ENCODE measurements around the gene HS3ST3A1.

Gene HS3ST3A1

DNA sequence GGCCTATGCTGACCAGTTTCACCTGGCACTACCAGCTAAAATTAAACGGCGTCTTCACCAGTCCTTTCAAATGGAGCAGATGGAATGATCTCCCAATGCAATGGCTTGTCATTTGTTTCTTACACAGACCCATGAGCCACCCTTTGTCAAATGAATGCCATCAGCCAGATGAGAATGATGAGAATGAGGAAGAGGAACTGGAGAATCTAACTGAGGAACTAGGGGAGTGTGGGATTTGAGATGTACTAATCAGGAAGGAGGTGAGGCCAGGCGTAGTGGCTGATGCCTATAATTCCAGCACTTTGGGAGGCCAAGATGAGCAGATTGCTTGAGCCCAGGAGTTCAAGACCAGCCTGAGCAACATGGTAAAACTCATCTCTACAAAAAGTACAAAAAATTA is 116.4 kb downstream of the HS3ST3A1 start:
- DNase-seq: no peak

DNA sequence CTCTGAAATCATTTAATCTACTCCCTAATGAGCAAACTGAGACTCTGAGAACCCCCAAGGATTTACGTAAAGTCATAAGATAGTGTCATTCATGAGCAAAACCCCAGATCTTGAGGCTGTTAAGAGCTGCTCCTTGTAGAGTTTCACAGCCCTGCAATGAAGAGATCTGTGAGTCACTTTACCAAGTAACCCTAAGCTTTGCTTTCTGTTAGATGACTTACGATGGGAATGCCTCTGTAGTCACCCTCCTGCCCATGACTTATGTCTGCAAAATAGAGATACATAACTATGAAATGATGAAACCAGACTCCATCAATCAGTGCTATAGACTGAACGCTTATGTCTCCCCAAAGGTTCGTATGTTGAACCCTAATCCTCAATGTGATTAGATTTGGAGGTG is 117.7 kb downstream of the HS3ST3A1 start:
- no peak for DNase-seq

DNA sequence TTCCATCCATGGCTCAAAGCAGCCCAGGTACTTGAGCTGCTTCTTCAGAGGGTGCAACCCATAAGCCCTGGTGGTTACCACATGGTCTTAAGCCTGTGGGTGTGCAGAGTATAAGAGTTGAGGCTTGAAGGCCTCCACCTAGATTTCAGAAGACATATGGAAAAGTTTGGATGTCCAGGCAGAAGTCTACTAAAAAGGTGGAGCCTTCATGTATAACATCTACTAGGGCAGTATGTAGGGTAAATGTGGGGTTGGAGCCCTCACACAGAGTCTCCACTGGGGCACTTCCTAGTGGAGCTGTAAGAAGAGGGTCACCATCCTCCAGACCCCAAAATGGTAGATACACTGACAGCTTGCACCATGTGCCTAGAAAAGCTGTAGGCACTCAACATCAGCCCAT is 120.9 kb downstream of the HS3ST3A1 start:
- no peak for DNase-seq

DNA sequence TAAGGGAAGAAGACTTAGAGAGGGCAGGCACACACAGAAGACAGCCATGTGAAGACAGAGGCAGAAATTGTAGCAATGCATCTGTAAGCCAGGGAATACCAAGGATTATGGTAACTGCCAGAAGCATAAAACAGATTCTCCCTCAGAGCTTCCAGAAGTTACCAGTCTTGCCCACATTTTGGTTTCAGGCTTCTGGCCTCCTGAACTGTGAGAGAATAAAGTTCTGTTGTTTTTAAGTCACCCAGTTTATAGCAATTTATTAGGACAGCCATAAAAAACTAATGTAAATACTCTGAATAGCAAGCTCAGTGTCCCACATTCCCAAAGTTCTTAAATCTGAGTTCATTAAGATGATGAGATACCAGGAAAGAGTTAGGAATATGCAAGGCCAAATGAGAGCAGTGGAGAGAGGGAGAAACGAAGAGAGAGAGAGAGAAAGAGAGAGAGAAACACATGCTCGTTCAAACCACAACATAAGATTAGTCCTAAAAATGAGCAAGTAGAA is 123.4 kb downstream of the HS3ST3A1 start:
- DNase-seq: no peak

DNA sequence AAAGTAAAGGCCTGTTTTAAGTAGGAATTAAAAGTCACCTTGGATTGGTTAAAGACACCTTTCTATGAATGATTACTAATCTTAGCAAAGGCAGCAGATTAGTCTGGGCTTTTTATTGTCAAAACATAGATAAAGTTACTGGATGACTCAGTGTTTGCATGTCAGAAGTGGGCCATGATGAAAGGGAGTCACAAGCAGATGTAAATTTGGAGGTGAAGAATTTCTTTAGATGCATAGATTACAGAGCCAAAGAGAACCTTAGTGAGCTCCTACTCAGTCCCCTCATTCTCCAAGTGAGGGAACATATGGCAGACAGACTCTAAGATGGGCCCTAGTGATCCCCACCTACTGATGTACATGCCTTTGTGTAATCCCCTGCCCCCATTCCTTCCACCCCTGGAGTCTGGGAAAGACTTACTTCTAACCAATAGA is 124.5 kb downstream of the HS3ST3A1 start:
- no peak for DNase-seq

DNA sequence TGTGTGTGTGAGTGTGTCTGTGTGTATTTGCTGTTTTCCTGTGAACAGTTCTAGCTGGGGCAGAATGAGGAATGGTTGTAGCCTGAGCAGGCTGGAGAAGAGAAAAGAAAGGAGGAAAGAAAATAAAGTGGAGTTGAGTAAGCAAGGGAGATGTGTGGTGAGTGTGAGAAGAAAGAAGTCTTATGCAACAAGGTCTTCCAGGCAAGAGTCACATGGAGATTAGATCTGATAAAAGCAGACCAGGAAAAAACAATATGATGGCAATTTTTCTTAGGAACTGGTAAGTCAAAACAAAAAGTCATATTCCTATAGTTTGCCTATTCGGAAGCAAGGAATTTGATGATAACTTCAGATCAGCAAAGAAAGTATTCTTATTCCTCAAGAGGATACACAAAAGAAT is 125.0 kb downstream of the HS3ST3A1 start:
- DNase-seq: no peak

DNA sequence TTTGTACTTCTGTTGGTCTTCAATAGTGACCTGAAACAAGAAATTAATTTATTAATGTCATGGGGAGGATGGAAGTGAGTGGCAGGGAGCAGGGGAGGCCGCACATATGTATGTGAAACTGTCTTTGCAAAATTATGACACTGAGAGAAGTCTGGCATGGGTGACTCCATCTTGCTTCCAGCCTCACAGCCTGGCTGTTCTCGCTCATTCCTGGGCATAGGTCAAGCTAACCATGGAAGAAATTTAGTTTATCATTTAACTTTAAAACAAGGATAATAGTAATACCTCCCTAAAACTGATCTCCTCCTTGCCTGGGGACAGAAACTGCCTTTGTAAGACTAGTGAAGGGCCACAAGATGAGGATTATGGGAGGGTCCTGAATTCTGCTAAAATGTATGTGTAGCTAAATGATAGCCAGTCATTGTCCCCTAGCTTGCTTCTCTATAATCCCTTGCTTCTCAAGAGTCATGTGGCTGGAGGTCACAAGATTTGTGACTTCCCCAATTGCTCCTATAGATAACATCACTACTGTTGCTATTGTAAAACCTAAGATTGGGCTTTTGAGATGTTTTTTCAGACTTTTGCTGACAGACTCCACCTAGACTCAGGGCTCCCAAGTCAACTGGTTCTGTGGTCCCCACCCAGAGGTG is 126.0 kb downstream of the HS3ST3A1 start:
- DNase-seq: no peak

DNA sequence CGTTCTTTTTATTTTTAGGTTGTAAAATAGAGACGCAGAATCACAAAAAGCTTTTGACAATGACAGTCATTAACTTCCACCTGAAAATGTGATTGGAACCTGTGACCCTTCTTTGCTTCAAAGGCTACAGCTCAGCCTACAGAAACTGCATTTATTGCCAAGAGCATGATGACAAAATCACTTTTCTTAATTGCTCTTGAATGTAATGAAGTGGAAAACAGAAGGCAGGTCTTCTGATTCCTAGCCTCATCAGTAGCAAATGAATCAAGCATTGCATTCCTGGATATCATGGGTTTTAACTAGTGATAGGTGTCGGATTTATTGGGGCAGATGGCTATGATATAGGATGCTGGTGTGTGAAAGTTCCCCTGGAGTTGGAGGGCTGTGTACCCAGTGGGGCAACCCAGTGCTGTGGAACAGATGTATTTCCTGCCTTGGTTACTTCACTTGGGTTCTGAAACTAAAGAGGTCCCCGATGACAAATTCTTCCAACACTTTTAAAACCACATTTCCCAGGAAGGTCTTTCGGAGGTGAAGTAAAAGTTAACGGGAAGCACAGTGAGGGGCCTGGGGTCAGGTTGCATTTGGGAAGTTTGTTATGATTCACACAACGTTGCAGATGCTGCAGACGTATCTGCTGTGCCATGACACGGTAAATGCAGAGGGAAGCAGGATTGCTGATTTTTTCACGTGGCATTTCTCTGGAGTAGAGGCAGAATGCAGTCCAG is 127.5 kb downstream of the HS3ST3A1 start:
- no peak for DNase-seq

DNA sequence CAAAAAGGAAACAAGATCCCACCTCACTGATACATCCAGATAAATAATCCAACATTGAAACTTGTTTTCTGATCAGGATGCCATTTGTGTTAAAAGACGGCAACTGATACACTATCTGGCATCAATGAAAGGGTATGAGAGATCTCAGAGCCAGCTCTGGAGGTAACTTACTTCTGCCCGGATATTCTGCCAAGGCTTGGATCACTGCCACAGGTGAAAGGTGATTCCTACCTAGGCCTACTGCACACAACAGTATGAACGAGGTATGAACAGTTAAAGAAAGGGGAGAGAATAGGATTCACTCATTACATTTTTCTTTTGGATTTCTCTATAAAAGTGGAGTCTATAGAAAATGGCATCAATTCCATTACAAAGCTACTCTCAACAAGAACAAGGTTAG is 136.1 kb downstream of the HS3ST3A1 start:
- DNase-seq: no peak

DNA sequence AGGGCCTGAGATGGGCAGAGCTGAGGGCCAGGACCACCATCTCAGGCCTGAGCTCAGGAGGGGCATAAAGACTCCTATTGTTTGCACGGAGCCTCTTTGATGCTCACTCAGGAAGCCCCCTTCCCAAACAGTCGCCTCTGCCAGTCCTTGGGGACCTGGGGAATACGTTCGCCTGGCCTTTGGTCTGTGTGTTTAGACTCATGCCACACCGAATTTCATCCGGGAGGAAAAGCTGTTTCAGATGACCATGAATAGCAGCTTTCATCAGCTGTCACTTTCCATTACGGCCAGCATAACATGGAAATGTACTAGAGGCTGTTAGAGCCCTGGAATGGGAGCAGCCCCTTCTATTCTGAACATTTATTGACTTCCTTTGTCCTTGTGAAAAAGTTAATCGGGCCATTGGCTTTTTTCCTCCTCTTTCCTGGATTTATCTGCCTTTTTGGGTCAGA is 139.0 kb downstream of the HS3ST3A1 start:
- DNase-seq: no peak

DNA sequence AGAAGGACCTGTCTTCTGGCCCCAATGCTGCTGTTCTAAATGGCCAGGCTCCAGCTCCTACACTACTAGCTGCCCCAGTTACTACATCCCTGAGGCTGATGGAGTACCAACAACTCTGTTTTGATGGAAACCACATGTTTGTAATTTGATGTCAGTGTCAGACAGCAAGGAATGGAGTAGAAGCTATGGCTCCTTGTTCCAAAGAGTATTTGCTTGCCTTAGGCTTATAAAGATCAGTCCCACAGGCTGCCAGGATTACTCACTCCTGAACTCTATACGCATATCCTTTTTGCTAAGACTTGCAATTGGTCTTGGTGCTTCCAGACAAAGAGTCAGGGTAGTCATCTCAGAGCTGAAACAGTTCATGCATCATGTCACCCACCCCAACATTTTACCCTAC is 139.6 kb downstream of the HS3ST3A1 start:
- no peak for DNase-seq

DNA sequence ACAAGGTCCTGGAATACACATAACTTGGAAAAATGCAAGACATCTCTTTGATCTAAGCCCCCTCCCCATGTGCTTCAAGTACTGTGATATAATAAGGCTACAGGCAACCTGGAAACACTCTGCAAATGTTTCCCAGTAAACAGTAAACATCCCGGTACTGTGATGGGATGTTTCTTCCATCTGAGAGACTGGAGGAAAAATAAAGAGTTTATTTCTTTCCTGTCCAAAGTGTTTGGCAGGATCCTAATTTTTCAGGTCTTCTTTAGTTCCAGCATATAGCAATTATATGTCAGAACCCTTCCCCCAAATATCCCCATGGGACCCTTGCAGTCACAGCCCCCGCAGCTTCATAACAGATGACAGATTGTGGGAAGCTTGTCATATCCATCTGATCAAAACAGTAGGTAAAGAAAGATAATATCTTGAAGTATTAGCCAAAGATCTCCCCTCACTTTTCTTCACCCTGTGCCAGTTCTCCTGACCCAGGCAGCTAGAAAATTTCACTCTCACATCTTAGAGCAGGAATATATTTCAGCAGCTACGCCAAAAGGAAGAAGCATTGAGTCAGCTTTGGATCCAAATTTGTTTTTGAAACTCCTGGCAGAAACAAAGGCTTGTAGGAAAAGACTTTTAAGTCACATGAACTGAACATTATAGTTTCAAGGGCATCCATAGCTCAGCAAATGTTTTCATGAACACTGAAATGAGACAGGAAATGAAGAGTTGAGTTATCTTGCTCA is 141.3 kb downstream of the HS3ST3A1 start:
- DNase-seq: no peak

DNA sequence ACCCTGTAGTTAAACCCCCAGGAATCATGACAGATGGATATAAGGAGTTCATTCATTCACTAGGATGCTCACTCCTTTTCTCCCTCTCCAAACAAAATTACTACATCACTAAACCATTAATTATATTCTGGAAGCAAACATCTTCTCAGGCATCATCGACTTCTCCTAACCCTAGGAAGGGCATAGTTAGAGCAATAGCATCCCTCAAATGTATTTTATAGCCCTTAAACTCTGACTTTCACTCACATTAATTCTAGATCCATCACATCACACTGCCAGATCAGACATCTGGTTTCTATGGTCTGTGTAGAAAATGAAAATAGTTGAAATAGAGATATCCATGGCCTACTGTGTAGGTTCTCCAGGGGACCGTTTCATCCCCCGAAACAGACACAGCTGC is 143.9 kb downstream of the HS3ST3A1 start:
- DNase-seq: no peak
